K562 (cell line): ENCODE results near the gene DHTKD1. TPM values are rescaled to one million over a fixed set of nuclear protein-coding genes. Genes with fewer than 3 reads are reported as not detected.

Experiments
- ATAC-seq: fragments of 200-7000 bp; cut with Tn5 transposase; 3 replicates; pipeline ENCODE4 v1.9.1; 2020; ENCODE audit warnings: moderate library complexity
- BruUV-seq: library from RNA; stranded (reverse); fragments of 400-500 nt; replicated peaks from 2 replicates; lab custom pipeline; 2021; lab: Mats Ljungman, UMichigan
- CTCF ChIA-PET: fragments of 300-600 bp; formaldehyde crosslinking; extraction: SDS; loops from one replicate; lab custom pipeline; 2021; ENCODE audit warnings: low intra/inter-chr PET ratio; lab: Yijun Ruan, JAX
- POLR2A ChIA-PET: fragments of 300-600, 350-650 bp; sonication (Branson Sonifier 250); formaldehyde crosslinking; extraction: SDS; loops from one replicate; lab custom pipeline; 2021; ENCODE audit warnings: antibody characterized with exemption, inconsistent platforms; lab: Yijun Ruan, JAX
- DNase-seq, 4 experiments: peaks; one replicate each; pipeline versions ENCODE4 v3.0.0 to v3.0.0-alpha.2; 2011 to 2018; ENCODE audit warnings: low spot score in 3 of 4, mixed read lengths in 3 of 4; ENCODE audit errors: extremely low read depth in 1 of 4
- FAIRE-seq: peaks from 2 replicates; lab custom pipeline; 2011; peaks lifted over from hg19 to GRCh38; lab: Jason Lieb, UNC
- H2AFZ ChIP-seq: 2 replicates; pipeline ENCODE4 v1.6.0; 2011; ENCODE audit warnings: low read depth, low read length, control low read depth, inconsistent platforms
- H3K27ac ChIP-seq: fragments of 200-600 bp; 3 replicates; pipeline ENCODE4 v1.8.0; 2011; ENCODE audit warnings: low read depth, mild to moderate bottlenecking, control low read depth, inconsistent platforms, low read length, moderate library complexity, mixed read lengths; ENCODE audit errors: extremely low read depth
- H3K27me3 ChIP-seq, 2 experiments: fragments of 300-600 bp in 1 of 2; 2 replicates in 1 of 2; 3 replicates in 1 of 2; pipeline versions ENCODE4 v1.6.0 to v1.8.0; 2011; ENCODE audit warnings: inconsistent platforms in 2 of 2, low read length in 2 of 2, mild to moderate bottlenecking in 1 of 2, mixed read lengths in 1 of 2, moderate library complexity in 1 of 2; ENCODE audit not compliant: control insufficient read depth in 2 of 2, insufficient read depth in 2 of 2
- H3K36me3 ChIP-seq: fragments of 300-600 bp; 3 replicates; pipeline ENCODE4 v1.8.0; 2011; ENCODE audit warnings: mild to moderate bottlenecking, low read length, inconsistent platforms; ENCODE audit not compliant: control insufficient read depth, insufficient read depth
- H3K4me1 ChIP-seq, 2 experiments: fragments of 200-600 bp in 1 of 2; replicated peaks in 1 of 2; 2 replicates in 1 of 2; 3 replicates in 1 of 2; pipeline versions ENCODE4 v1.5.1 to v1.8.0; 2011; ENCODE audit warnings: inconsistent platforms in 2 of 2, low read length in 2 of 2, mild to moderate bottlenecking in 1 of 2, mixed read lengths in 1 of 2, moderate library complexity in 1 of 2; ENCODE audit not compliant: control insufficient read depth in 2 of 2, insufficient read depth in 2 of 2
- H3K4me2 ChIP-seq: 2 replicates; pipeline ENCODE4 v1.6.1; 2011; ENCODE audit warnings: low read length, control low read depth, inconsistent platforms, mixed read lengths; ENCODE audit not compliant: insufficient read depth
- H3K4me3 ChIP-seq: fragments of 200-600 bp; sonication (generic), shearing (Covaris generic); 2 replicates; pipeline ENCODE4 v1.5.1; 2016; ENCODE audit warnings: control low read depth, inconsistent platforms
- H3K79me2 ChIP-seq: fragments of 200-600 bp; 3 replicates; pipeline ENCODE4 v1.8.0; 2011; ENCODE audit warnings: low read length, inconsistent platforms; ENCODE audit not compliant: control insufficient read depth, insufficient read depth
- H3K9ac ChIP-seq, 2 experiments: 2 replicates each; pipeline versions ENCODE4 v1.6.0 to v1.6.1; 2011; ENCODE audit warnings: low read depth in 2 of 2, low read length in 2 of 2, control low read depth in 1 of 2, inconsistent platforms in 1 of 2, mild to moderate bottlenecking in 1 of 2, mixed read lengths in 1 of 2; ENCODE audit not compliant: insufficient read depth in 1 of 2
- H3K9me1 ChIP-seq: one replicate; pipeline ENCODE4 v1.6.0; 2011; ENCODE audit warnings: inconsistent platforms, mild to moderate bottlenecking, low read length, moderate library complexity; ENCODE audit not compliant: control insufficient read depth, insufficient read depth
- H3K9me3 ChIP-seq: replicated peaks from 2 replicates; pipeline ENCODE4 v1.5.1; 2011; ENCODE audit warnings: low read depth, low read length, inconsistent platforms; ENCODE audit not compliant: control insufficient read depth, insufficient read depth
- H4K20me1 ChIP-seq: replicated peaks from 2 replicates; pipeline ENCODE4 v1.6.1; 2011; ENCODE audit warnings: low read length, inconsistent platforms, mixed read lengths; ENCODE audit not compliant: control insufficient read depth, insufficient read depth
- ATF3 ChIP-seq, 2 experiments: fragments of 450-650 bp in 1 of 2; sonication (generic) in 1 of 2; formaldehyde crosslinking in 1 of 2; IDR thresholded peaks in 1 of 2; conservative IDR thresholded peaks in 1 of 2; 2 replicates each; pipeline versions ENCODE4 v1.6.1 to v1.8.1; 2016 to 2023; ENCODE audit warnings: mild to moderate bottlenecking in 2 of 2, moderate library complexity in 2 of 2, inconsistent platforms in 1 of 2, missing genetic modification reagents in 1 of 2
- DIDO1 ChIP-seq: fragments of 450-650 bp; IDR thresholded peaks from 2 replicates; pipeline ENCODE4 v1.6.1; 2016; ENCODE audit warnings: low read depth, missing biosample characterization, missing genetic modification characterization
- MYNN ChIP-seq, 2 experiments: sonication (generic); formaldehyde crosslinking in 1 of 2; IDR thresholded peaks; 2 replicates each; pipeline versions ENCODE4 v1.5.0 to v1.6.1; 2016 to 2020; ENCODE audit warnings: antibody characterized with exemption in 1 of 2, missing genetic modification reagents in 1 of 2
- PBX2 ChIP-seq, 2 experiments: IDR thresholded peaks in 1 of 2; conservative IDR thresholded peaks in 1 of 2; 2 replicates each; pipeline ENCODE4 v1.6.1; 2016; ENCODE audit warnings: low read depth in 2 of 2, mild to moderate bottlenecking in 1 of 2, missing compliant biosample characterization in 1 of 2, missing genetic modification characterization in 1 of 2, moderate library complexity in 1 of 2
- PCBP1 ChIP-seq: fragments of 200-400 bp; formaldehyde crosslinking; IDR thresholded peaks from 2 replicates; pipeline ENCODE4 v1.6.1; 2018; ENCODE audit warnings: mild to moderate bottlenecking, low read depth, low read length; ENCODE audit not compliant: poor library complexity, severe bottlenecking
- RBFOX2 ChIP-seq: fragments of 200-400 bp; formaldehyde crosslinking; IDR thresholded peaks from 2 replicates; pipeline ENCODE4 v1.6.1; 2017; ENCODE audit warnings: low read depth, mild to moderate bottlenecking, low read length, moderate library complexity
- ZNF778 ChIP-seq: fragments of 450-650 bp; formaldehyde crosslinking; IDR thresholded peaks from 2 replicates; pipeline ENCODE4 v1.4.0; 2020; ENCODE audit warnings: mild to moderate bottlenecking, moderate library complexity
- in situ Hi-C: fragments of 300-500 bp; cut with MboI; formaldehyde crosslinking; loops from 4 replicates; pipeline ENCODE4 v1.15.0; 2018; ENCODE audit warnings: inconsistent platforms, mixed read lengths
- intact Hi-C: fragments of 100-400 bp; cut with micrococcal nuclease; formaldehyde crosslinking; loops from 2 replicates; pipeline ENCODE4 v1.14.2; 2022
- polyA plus RNA-seq, 8 experiments: library from polyadenylated mRNA; depleted of rRNA in 4 of 8; stranded (reverse) in 5 of 8; unstranded in 3 of 8; fragments of >200 nt; fragmentation: Nextera tagmentation in 2 of 8; fragmentation: Illumina TruSeq in 1 of 8; extraction: Ambion mirVana in 2 of 8; extraction: Trizol in 1 of 8; gene quantifications; 2 replicates each; pipeline versions ENCODE4 v1.2.1 to v1.2.3, GENCODE V29; 2011 to 2014; ENCODE audit warnings: inconsistent platforms in 1 of 8, missing spikeins in 1 of 8
- total RNA-seq, 7 experiments: library from RNA; depleted of rRNA in 6 of 7; stranded (reverse); fragments of >200 nt in 6 of 7; fragmentation: Illumina TruSeq in 2 of 7; extraction: Trizol in 2 of 7; gene quantifications; 2 replicates each; pipeline versions ENCODE4 v1.2.1 to v1.2.3, GENCODE V29; 2011 to 2021; ENCODE audit warnings: low replicate concordance in 1 of 7
- TF ChIP-seq, protein P1 (sequence below): fragments of 250-450 bp; sonication (Bioruptor Pico); IDR thresholded peaks from 2 replicates; pipeline ENCODE4 v1.8.0; 2021; ENCODE audit warnings: mild to moderate bottlenecking, moderate library complexity
- TF ChIP-seq, protein P2 (sequence below), 2 experiments: fragments of 450-650 bp; IDR thresholded peaks; 2 replicates each; pipeline ENCODE4 v1.6.1; 2016
- TF ChIP-seq, protein P3 (sequence below): fragments of 250-450 bp; sonication (Bioruptor Pico); IDR thresholded peaks from 2 replicates; pipeline ENCODE4 v1.5.0; 2020; ENCODE audit warnings: mild to moderate bottlenecking, borderline replicate concordance

DHTKD1 gene
- total and polyA plus RNA-seq, 9 of the 15 experiments (the other 6 are each of a cell fraction or from before 2014, with no cell fraction given), result 3.1 to 19.7 (median 6.8) TPM

DNA sequence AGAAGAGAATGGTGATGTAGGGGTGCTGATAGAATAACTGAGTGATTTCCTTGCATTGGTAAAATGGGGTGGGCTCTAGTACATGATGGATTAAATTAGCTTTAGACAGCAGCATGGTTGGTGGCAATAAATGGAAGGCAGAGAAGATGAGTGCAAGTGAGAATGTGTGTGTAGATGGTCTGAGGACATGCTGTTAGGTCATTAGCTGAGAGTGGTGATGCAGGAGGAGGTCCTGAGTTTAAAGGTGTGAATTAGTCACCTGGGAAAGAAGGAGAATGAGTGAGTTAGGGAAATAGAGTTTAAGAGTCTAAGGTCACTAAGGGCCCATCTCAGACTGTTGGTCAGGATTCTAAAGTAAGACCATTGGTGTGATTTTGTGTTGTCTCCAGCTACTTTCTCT lies 42.8 kb downstream of the DHTKD1 start:
- no peak for ATAC-seq
- intact Hi-C loops (no loop called here), in situ Hi-C loops (no loop called here)
- no peak overlapping the region for H3K4me2 ChIP-seq
- DNase-seq, result no peak
- no TSS peak for BruUV-seq
- no peaks in the 10 kb centered on the region for H3K79me2 ChIP-seq
- CTCF ChIA-PET, result interaction anchor here (0.5 kb wide), 1 partner anchor 140 kb away, joined by 3 read pairs; no protein-coding TSS in a partner anchor
- POLR2A ChIA-PET, result no interaction called here
- H4K20me1 ChIP-seq, result no peaks in the 10 kb centered on the region
- H3K27ac ChIP-seq, result no peak overlapping the region
- no peaks in the 10 kb centered on the region for H3K4me1 ChIP-seq
- no peak overlapping the region for H3K9ac ChIP-seq
- no peak for FAIRE-seq
- no peaks in the 10 kb centered on the region for H3K27me3 ChIP-seq
- H3K4me3 ChIP-seq, result no peak overlapping the region
- H3K9me1 ChIP-seq, result no peaks in the 10 kb centered on the region
- H3K9me3 ChIP-seq, result no peaks in the 10 kb centered on the region
- H2AFZ ChIP-seq, result no peak overlapping the region
- peaks cover 7% of the 10 kb centered on the region; the same call in 2 of the 3 replicates for H3K36me3 ChIP-seq
- TF ChIP-seq PBX2 (CRISPR knock-in tag; IDR thresholded peaks at IDR 0.05; ENCODE audit: low read depth) (no peak), PBX2 (tag; conservative IDR thresholded peaks at IDR 0.05; ENCODE audit: low read depth) (no peak), MYNN (IDR thresholded peaks at IDR 0.05) (no peak), MYNN (CRISPR knock-in tag; IDR thresholded peaks at IDR 0.05) (no peak), PCBP1 (no peak), ATF3 (IDR thresholded peaks at IDR 0.05) (no peak), ATF3 (CRISPR knock-in tag; conservative IDR thresholded peaks at IDR 0.05) (no peak), DIDO1 (tag) (no peak), ZNF778 (CRISPR knock-in tag) (no peak), RBFOX2 (no peak)
- TF ChIP-seq, protein P1, sequence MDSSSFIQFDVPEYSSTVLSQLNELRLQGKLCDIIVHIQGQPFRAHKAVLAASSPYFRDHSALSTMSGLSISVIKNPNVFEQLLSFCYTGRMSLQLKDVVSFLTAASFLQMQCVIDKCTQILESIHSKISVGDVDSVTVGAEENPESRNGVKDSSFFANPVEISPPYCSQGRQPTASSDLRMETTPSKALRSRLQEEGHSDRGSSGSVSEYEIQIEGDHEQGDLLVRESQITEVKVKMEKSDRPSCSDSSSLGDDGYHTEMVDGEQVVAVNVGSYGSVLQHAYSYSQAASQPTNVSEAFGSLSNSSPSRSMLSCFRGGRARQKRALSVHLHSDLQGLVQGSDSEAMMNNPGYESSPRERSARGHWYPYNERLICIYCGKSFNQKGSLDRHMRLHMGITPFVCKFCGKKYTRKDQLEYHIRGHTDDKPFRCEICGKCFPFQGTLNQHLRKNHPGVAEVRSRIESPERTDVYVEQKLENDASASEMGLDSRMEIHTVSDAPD, result no peak
- TF ChIP-seq, protein P2, sequence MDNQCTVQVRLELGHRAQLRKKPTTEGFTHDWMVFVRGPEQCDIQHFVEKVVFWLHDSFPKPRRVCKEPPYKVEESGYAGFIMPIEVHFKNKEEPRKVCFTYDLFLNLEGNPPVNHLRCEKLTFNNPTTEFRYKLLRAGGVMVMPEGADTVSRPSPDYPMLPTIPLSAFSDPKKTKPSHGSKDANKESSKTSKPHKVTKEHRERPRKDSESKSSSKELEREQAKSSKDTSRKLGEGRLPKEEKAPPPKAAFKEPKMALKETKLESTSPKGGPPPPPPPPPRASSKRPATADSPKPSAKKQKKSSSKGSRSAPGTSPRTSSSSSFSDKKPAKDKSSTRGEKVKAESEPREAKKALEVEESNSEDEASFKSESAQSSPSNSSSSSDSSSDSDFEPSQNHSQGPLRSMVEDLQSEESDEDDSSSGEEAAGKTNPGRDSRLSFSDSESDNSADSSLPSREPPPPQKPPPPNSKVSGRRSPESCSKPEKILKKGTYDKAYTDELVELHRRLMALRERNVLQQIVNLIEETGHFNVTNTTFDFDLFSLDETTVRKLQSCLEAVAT (IDR thresholded peaks at IDR 0.05), result no peak
- TF ChIP-seq, protein P3, sequence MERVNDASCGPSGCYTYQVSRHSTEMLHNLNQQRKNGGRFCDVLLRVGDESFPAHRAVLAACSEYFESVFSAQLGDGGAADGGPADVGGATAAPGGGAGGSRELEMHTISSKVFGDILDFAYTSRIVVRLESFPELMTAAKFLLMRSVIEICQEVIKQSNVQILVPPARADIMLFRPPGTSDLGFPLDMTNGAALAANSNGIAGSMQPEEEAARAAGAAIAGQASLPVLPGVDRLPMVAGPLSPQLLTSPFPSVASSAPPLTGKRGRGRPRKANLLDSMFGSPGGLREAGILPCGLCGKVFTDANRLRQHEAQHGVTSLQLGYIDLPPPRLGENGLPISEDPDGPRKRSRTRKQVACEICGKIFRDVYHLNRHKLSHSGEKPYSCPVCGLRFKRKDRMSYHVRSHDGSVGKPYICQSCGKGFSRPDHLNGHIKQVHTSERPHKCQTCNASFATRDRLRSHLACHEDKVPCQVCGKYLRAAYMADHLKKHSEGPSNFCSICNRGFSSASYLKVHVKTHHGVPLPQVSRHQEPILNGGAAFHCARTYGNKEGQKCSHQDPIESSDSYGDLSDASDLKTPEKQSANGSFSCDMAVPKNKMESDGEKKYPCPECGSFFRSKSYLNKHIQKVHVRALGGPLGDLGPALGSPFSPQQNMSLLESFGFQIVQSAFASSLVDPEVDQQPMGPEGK (CRISPR knock-in tag), result no peak
